ENCODE measurements around the gene KAZN.

Gene KAZN

GRCh38 chr1:14970115-14970798 is 371.8 kb downstream of the KAZN start:
- DNase-seq = no peak

GRCh38 chr1:14970799-14971141 is 372.3 kb downstream of the KAZN start:
- no peak for DNase-seq

- DNase-seq = no peak
Observed at GRCh38 chr1:14971221-14971620, 372.7 kb downstream of the KAZN start.

GRCh38 chr1:14972107-14972506 is 373.6 kb downstream of the KAZN start:
- no peak for DNase-seq

GRCh38 chr1:14973773-14974172 is 375.3 kb downstream of the KAZN start:
- DNase-seq = no peak

GRCh38 chr1:14974361-14974760 is 375.9 kb downstream of the KAZN start:
- DNase-seq = no peak

GRCh38 chr1:14975119-14975518 is 376.6 kb downstream of the KAZN start:
- no peak for DNase-seq

GRCh38 chr1:14976256-14976655 is 377.8 kb downstream of the KAZN start:
- DNase-seq = no peak

GRCh38 chr1:14977338-14977931 is 378.9 kb downstream of the KAZN start:
- no peak for DNase-seq

- DNase-seq = peak; percentile 61
Observed at GRCh38 chr1:14980621-14981218, 382.2 kb downstream of the KAZN start.

- no peak for DNase-seq
Observed at GRCh38 chr1:14982029-14982428, 383.5 kb downstream of the KAZN start.

- DNase-seq = no peak
Observed at GRCh38 chr1:14983277-14983676, 384.8 kb downstream of the KAZN start.

GRCh38 chr1:14986168-14986567 is 387.7 kb downstream of the KAZN start:
- no peak for DNase-seq

- DNase-seq = no peak
Observed at GRCh38 chr1:14987829-14988603, 389.5 kb downstream of the KAZN start.

- DNase-seq = no peak
Observed at GRCh38 chr1:14988636-14989035, 390.2 kb downstream of the KAZN start.

- no peak for DNase-seq
Observed at GRCh38 chr1:14989931-14990728, 391.6 kb downstream of the KAZN start.

GRCh38 chr1:14993414-14993813 is 394.9 kb downstream of the KAZN start:
- no peak for DNase-seq

- DNase-seq = no peak
Observed at GRCh38 chr1:14994148-14994547, 395.7 kb downstream of the KAZN start.

GRCh38 chr1:14994841-14995437 is 396.5 kb downstream of the KAZN start:
- DNase-seq = no peak

GRCh38 chr1:14996133-14997050 is 397.9 kb downstream of the KAZN start:
- no peak for DNase-seq

- no peak for DNase-seq
Observed at GRCh38 chr1:14997646-14998276, 399.3 kb downstream of the KAZN start.
